B cell (primary cell): ENCODE results near the gene SFMBT1. TPM values are rescaled to one million over a fixed set of nuclear protein-coding genes. Genes with fewer than 3 reads are reported as not detected.

Experiments
- ATAC-seq: fragments of 200-7000 bp; cut with Tn5 transposase; one replicate; pipeline ENCODE4 v1.10.0; 2021; ENCODE audit warnings: low read depth, mild to moderate bottlenecking, moderate number of reproducible peaks, moderate library complexity
- CTCF ChIA-PET: fragments of 350-600 bp; sonication (Branson Sonifier 250); formaldehyde crosslinking; loops from one replicate; lab custom pipeline; 2021; ENCODE audit warnings: antibody characterized with exemption, inconsistent platforms; lab: Charles Lee
- POLR2A ChIA-PET: fragments of 350-600 bp; sonication (Branson Sonifier 250); formaldehyde crosslinking; loops from one replicate; lab custom pipeline; 2021; ENCODE audit warnings: antibody characterized with exemption; lab: Charles Lee
- DNase-seq: peaks from one replicate; pipeline ENCODE4 v3.0.0; 2013
- H2AFZ ChIP-seq: 2 replicates; pipeline ENCODE4 v1.6.1; 2012; ENCODE audit warnings: mild to moderate bottlenecking, low read depth, low read length; ENCODE audit not compliant: insufficient read depth, poor library complexity, severe bottlenecking
- H3K27ac ChIP-seq, 2 donors: 1 replicate in 1 of 2; 2 replicates in 1 of 2; pipeline ENCODE4 v1.5.1; 2012 to 2013; ENCODE audit warnings: low read length in 2 of 2, mild to moderate bottlenecking in 2 of 2, moderate library complexity in 1 of 2
- H3K27me3 ChIP-seq, 4 experiments: fragments of 200-600 bp in 1 of 4; sonication (generic) in 1 of 4; replicated peaks in 1 of 4; 1 replicate in 2 of 4; 2 replicates in 2 of 4; pipeline versions ENCODE4 v1.6.1 to v1.7.0; 2013 to 2016; ENCODE audit warnings: low read length in 3 of 4, mild to moderate bottlenecking in 2 of 4, mixed read lengths in 1 of 4, moderate library complexity in 1 of 4; ENCODE audit not compliant: insufficient read depth in 4 of 4, control insufficient read depth in 3 of 4; ENCODE audit errors: control extremely low read depth in 1 of 4
- H3K36me3 ChIP-seq, 2 experiments: replicated peaks in 1 of 2; 1 replicate in 1 of 2; 2 replicates in 1 of 2; pipeline versions ENCODE4 v1.6.1 to v1.7.1; 2013; ENCODE audit warnings: low read length in 1 of 2; ENCODE audit not compliant: insufficient read depth in 2 of 2, control insufficient read depth in 1 of 2; ENCODE audit errors: control extremely low read depth in 1 of 2, extremely low read depth in 1 of 2
- H3K4me1 ChIP-seq, 2 donors: fragments of 200-600 bp in 1 of 2; sonication (generic) in 1 of 2; 1 replicate in 1 of 2; 2 replicates in 1 of 2; pipeline versions ENCODE4 v1.5.1 to v1.6.1; 2013 to 2017; ENCODE audit warnings: low read length in 2 of 2; ENCODE audit not compliant: control insufficient read depth in 2 of 2, insufficient read depth in 2 of 2
- H3K4me2 ChIP-seq: replicated peaks from 2 replicates; pipeline ENCODE3; 2012; ENCODE audit warnings: mild to moderate bottlenecking, low read depth, low read length; ENCODE audit not compliant: poor library complexity, severe bottlenecking
- H3K4me3 ChIP-seq, 5 experiments: fragments of 200-600 bp in 1 of 5; sonication (generic) in 1 of 5; 1 replicate in 3 of 5; 2 replicates in 2 of 5; pipeline versions ENCODE4 v1.5.1 to v1.7.0; 2011 to 2016; ENCODE audit warnings: low read length in 4 of 5, mild to moderate bottlenecking in 4 of 5, low read depth in 2 of 5, control low read depth in 1 of 5, moderate library complexity in 1 of 5; ENCODE audit not compliant: insufficient read depth in 1 of 5; ENCODE audit errors: control extremely low read depth in 1 of 5, extremely low read depth in 1 of 5
- H3K79me2 ChIP-seq: fragments of 200-600 bp; sonication (generic); one replicate; pipeline ENCODE4 v1.6.0; 2016; ENCODE audit warnings: low read length; ENCODE audit not compliant: control insufficient read depth, insufficient read depth
- H3K9ac ChIP-seq: fragments of 200-600 bp; sonication (generic); 2 replicates; pipeline ENCODE4 v1.6.1; 2017; ENCODE audit warnings: mild to moderate bottlenecking, low read length, moderate library complexity
- H3K9me3 ChIP-seq, 3 donors: one replicate each; pipeline versions ENCODE4 v1.6.1 to v1.7.1; 2013; ENCODE audit warnings: low read length in 2 of 3; ENCODE audit not compliant: control insufficient read depth in 2 of 3, insufficient read depth in 1 of 3; ENCODE audit errors: control extremely low read depth in 1 of 3
- H4K20me1 ChIP-seq: 2 replicates; pipeline ENCODE4 v1.6.0; 2012; ENCODE audit warnings: mild to moderate bottlenecking, low read length; ENCODE audit not compliant: insufficient read depth, control insufficient read depth, poor library complexity, severe bottlenecking
- H3K27ac Mint-ChIP-seq: one replicate; pipeline ENCODE4 v1.8.0; 2021; ENCODE audit warnings: mixed read lengths
- H3K27me3 Mint-ChIP-seq: one replicate; pipeline ENCODE4 v1.8.0; 2021; ENCODE audit warnings: mixed read lengths
- H3K4me1 Mint-ChIP-seq: one replicate; pipeline ENCODE4 v1.8.0; 2021; ENCODE audit warnings: mixed read lengths
- H3K4me3 Mint-ChIP-seq: one replicate; pipeline ENCODE4 v1.8.0; 2021; ENCODE audit warnings: mixed read lengths
- H3K9me3 Mint-ChIP-seq: one replicate; pipeline ENCODE4 v1.8.0; 2022; ENCODE audit warnings: mixed read lengths; ENCODE audit not compliant: insufficient read depth
- EZH2 ChIP-seq: IDR thresholded peaks from 2 replicates; pipeline ENCODE4 v1.6.1; 2012; ENCODE audit warnings: borderline replicate concordance, low read depth, mild to moderate bottlenecking, moderate library complexity, low read length; ENCODE audit not compliant: insufficient read depth, poor library complexity, severe bottlenecking
- WGBS: methylation state at CpG from one replicate; pipeline ENCODE4 v1.1.5; 2013; ENCODE audit warnings: missing lambda C conversion rate; ENCODE audit not compliant: insufficient coverage; 5-methylcytosine and 5-hydroxymethylcytosine counted together
- intact Hi-C: fragments of 100-400 bp; cut with micrococcal nuclease; formaldehyde crosslinking; loops from one replicate; pipeline ENCODE4 v1.10.0; 2022
- polyA plus RNA-seq: library from polyadenylated mRNA; depleted of rRNA; stranded (reverse); fragments of >200 nt; gene quantifications from 2 replicates; pipeline ENCODE4 v1.2.3, GENCODE V29; 2012
- total RNA-seq, 2 donors: library from RNA; stranded (reverse); fragments of 120-200 nt in 1 of 2; gene quantifications; 1 replicate in 1 of 2; 2 replicates in 1 of 2; pipeline versions ENCODE4 v1.2.3 to v1.2.4, GENCODE V29; 2013 to 2022
- TF ChIP-seq, protein P1 (sequence below): fragments of 200-600 bp; IDR thresholded peaks from one replicate; pipeline ENCODE4 v1.8.0; 2022; ENCODE audit warnings: antibody characterized with exemption, mild to moderate bottlenecking

The SFMBT1 gene
- total and polyA plus RNA-seq, 2 donors (not counting 1 experiment from before 2014, with no cell fraction given): 9.9 to 55.8 TPM

- WGBS: 3% methylated on average over 113 of the region's 113 CpGs
- Histone ChIP-seq H3K9ac (peak overlapping the region; percentile 90), H3K27ac (peak overlapping the region; percentile 65 to 88), H3K79me2 (peaks cover 30% of the 10 kb centered on the region), H3K4me1 (peaks cover 18 to 27% of the 10 kb centered on the region in 2 donors), H2AFZ (peak overlapping the region; percentile 94), H3K9me3 (no peaks in the 10 kb centered on the region), H3K4me2 (peak overlapping the region; percentile 96), H3K4me3 (peak overlapping the region; percentile 34 to 94 (median 66)), H3K36me3 (no peaks in the 10 kb centered on the region), H4K20me1 (peaks cover 1% of the 10 kb centered on the region), H3K27me3 (no peaks in the 10 kb centered on the region)
- no peak for TF ChIP-seq EZH2
- TF ChIP-seq, protein P1, sequence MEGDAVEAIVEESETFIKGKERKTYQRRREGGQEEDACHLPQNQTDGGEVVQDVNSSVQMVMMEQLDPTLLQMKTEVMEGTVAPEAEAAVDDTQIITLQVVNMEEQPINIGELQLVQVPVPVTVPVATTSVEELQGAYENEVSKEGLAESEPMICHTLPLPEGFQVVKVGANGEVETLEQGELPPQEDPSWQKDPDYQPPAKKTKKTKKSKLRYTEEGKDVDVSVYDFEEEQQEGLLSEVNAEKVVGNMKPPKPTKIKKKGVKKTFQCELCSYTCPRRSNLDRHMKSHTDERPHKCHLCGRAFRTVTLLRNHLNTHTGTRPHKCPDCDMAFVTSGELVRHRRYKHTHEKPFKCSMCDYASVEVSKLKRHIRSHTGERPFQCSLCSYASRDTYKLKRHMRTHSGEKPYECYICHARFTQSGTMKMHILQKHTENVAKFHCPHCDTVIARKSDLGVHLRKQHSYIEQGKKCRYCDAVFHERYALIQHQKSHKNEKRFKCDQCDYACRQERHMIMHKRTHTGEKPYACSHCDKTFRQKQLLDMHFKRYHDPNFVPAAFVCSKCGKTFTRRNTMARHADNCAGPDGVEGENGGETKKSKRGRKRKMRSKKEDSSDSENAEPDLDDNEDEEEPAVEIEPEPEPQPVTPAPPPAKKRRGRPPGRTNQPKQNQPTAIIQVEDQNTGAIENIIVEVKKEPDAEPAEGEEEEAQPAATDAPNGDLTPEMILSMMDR: peak; percentile 83
- H3K27me3 Mint-ChIP-seq: no peaks in the 10 kb centered on the region
- peak; percentile 91 for DNase-seq
- H3K9me3 Mint-ChIP-seq: no peaks in the 10 kb centered on the region
- H3K27ac Mint-ChIP-seq: peak overlapping the region; percentile 97
- H3K4me3 Mint-ChIP-seq: peak overlapping the region; percentile 90
- ChIA-PET CTCF (interaction anchor here (0.6 to 2.6 kb wide), 23 partner anchors 10 to 275 kb away, joined by 3 to 15 read pairs (median 4); partner anchors contain the start of genes NEK4 and STIMATE), POLR2A (interaction anchor here (0.5 to 2.4 kb wide), 9 partner anchors 10 to 276 kb away, joined by 3 to 17 read pairs (median 3); partner anchors contain the start of genes NEK4 and STIMATE)
- intact Hi-C loops: loop anchor here (1.0 to 2.0 kb wide), 7 partner anchors 26 to 362 kb away; partner anchors contain the start of genes PBRM1, SPCS1 and STIMATE
- peaks cover 38% of the 10 kb centered on the region for H3K4me1 Mint-ChIP-seq
- peak; percentile 58 for ATAC-seq
These were observed 598 bp upstream of the SFMBT1 start for GRCh38 chr3:53046171-53047170.
